HEK293 (cell line): ENCODE results near the gene VAV2.
A peak's percentile ranks its signal among the peaks of the same experiment; 100 is the strongest.

ENCODE experiments used
- CTCF ChIA-PET: fragments of 350-600 bp; formaldehyde crosslinking; extraction: SDS; loops from one replicate; lab custom pipeline; 2021; ENCODE audit warnings: antibody characterized with exemption; lab: Yijun Ruan, JAX
- POLR2A ChIA-PET: fragments of 300-600 bp; formaldehyde crosslinking; extraction: SDS; loops from one replicate; lab custom pipeline; 2020; ENCODE audit warnings: antibody characterized with exemption, inconsistent platforms; lab: Yijun Ruan, JAX
- H3K27ac ChIP-seq: fragments of 200-500 bp; sonication (Bioruptor generic); 2 replicates; pipeline ENCODE4 v1.5.1; 2014; ENCODE audit warnings: low read depth, low read length, control low read depth, inconsistent platforms; ENCODE audit errors: extremely low read depth
- H3K36me3 ChIP-seq, 2 experiments: fragments of 200-500 bp in 1 of 2; sonication (Bioruptor generic) in 1 of 2; 1 replicate in 1 of 2; 2 replicates in 1 of 2; pipeline ENCODE4 v1.5.1; 2014 to 2017; ENCODE audit warnings: inconsistent platforms in 2 of 2, low read length in 2 of 2; ENCODE audit not compliant: control insufficient read depth in 2 of 2, insufficient read depth in 1 of 2
- H3K4me1 ChIP-seq: fragments of 200-500 bp; sonication (Bioruptor generic); 2 replicates; pipeline ENCODE4 v1.5.1; 2014; ENCODE audit warnings: mild to moderate bottlenecking, low read length, inconsistent platforms; ENCODE audit not compliant: control insufficient read depth, insufficient read depth
- H3K4me3 ChIP-seq: 2 replicates; pipeline ENCODE4 v1.5.1; 2011; ENCODE audit warnings: low read depth, mild to moderate bottlenecking, control low read depth, low read length, moderate library complexity
- H3K9me3 ChIP-seq: fragments of 200-500 bp; sonication (Bioruptor generic); 2 replicates; pipeline ENCODE4 v1.5.1; 2014; ENCODE audit warnings: low read depth, low read length, inconsistent platforms; ENCODE audit not compliant: control insufficient read depth, insufficient read depth
- BCL11B ChIP-seq: fragments of 450-650 bp; formaldehyde crosslinking; IDR thresholded peaks from 2 replicates; pipeline ENCODE4 v1.5.1; 2016; ENCODE audit warnings: low read depth, missing biosample characterization, missing genetic modification characterization
- KLF7 ChIP-seq: fragments of 450-650 bp; formaldehyde crosslinking; IDR thresholded peaks from 2 replicates; pipeline ENCODE4 v1.5.1; 2016; ENCODE audit warnings: missing biosample characterization, missing genetic modification characterization, borderline replicate concordance
- TCF7L2 ChIP-seq: IDR thresholded peaks from 2 replicates; pipeline ENCODE4 v1.6.1; 2011; ENCODE audit warnings: low read depth, mild to moderate bottlenecking, inconsistent platforms, low read length, moderate library complexity, borderline replicate concordance
- ZFHX2 ChIP-seq: fragments of 450-650 bp; formaldehyde crosslinking; conservative IDR thresholded peaks from 2 replicates; pipeline ENCODE4 v1.5.1; 2016; ENCODE audit warnings: missing biosample characterization, missing genetic modification characterization
- ZNF174 ChIP-seq: fragments of 450-650 bp; formaldehyde crosslinking; IDR thresholded peaks from 2 replicates; pipeline ENCODE4 v1.5.0; 2017; ENCODE audit warnings: missing biosample characterization, mild to moderate bottlenecking, missing genetic modification characterization
- ZNF48 ChIP-seq: fragments of 450-650 bp; formaldehyde crosslinking; IDR thresholded peaks from 2 replicates; pipeline ENCODE4 v1.5.1; 2016; ENCODE audit warnings: missing biosample characterization, missing genetic modification characterization
- ZNF544 ChIP-seq: fragments of 450-650 bp; formaldehyde crosslinking; IDR thresholded peaks from 2 replicates; pipeline ENCODE4 v1.5.0; 2017; ENCODE audit warnings: missing biosample characterization, missing genetic modification characterization
- ZNF558 ChIP-seq: fragments of 450-650 bp; formaldehyde crosslinking; IDR thresholded peaks from 2 replicates; pipeline ENCODE4 v1.5.1; 2016; ENCODE audit warnings: missing biosample characterization, missing genetic modification characterization
- ZNF677 ChIP-seq: fragments of 450-650 bp; IDR thresholded peaks from 2 replicates; pipeline ENCODE4 v1.5.0; 2018; ENCODE audit warnings: missing biosample characterization, mild to moderate bottlenecking, missing genetic modification characterization, moderate library complexity
- ZNF747 ChIP-seq: fragments of 450-650 bp; formaldehyde crosslinking; IDR thresholded peaks from 2 replicates; pipeline ENCODE4 v1.5.1; 2016; ENCODE audit warnings: missing biosample characterization, missing genetic modification characterization
- ZNF792 ChIP-seq: fragments of 450-650 bp; formaldehyde crosslinking; IDR thresholded peaks from 2 replicates; pipeline ENCODE4 v1.5.1; 2016; ENCODE audit warnings: missing biosample characterization, missing genetic modification characterization
- ZSCAN30 ChIP-seq: fragments of 450-650 bp; IDR thresholded peaks from 2 replicates; pipeline ENCODE4 v1.5.1; 2018; ENCODE audit warnings: missing biosample characterization, mild to moderate bottlenecking, missing genetic modification characterization, moderate library complexity
- TF ChIP-seq, protein P1 (sequence below): fragments of 450-650 bp; formaldehyde crosslinking; IDR thresholded peaks from 2 replicates; pipeline ENCODE4 v1.5.1; 2017; ENCODE audit warnings: missing biosample characterization, mild to moderate bottlenecking, missing genetic modification characterization, moderate library complexity
- TF ChIP-seq, protein P2 (sequence below): fragments of 450-650 bp; formaldehyde crosslinking; IDR thresholded peaks from 2 replicates; pipeline ENCODE4 v1.5.1; 2017; ENCODE audit warnings: missing biosample characterization, missing genetic modification characterization
- TF ChIP-seq, protein P3 (sequence below): fragments of 450-650 bp; formaldehyde crosslinking; IDR thresholded peaks from 2 replicates; pipeline ENCODE4 v1.5.1; 2016; ENCODE audit warnings: missing biosample characterization, missing genetic modification characterization, borderline replicate concordance
- TF ChIP-seq, protein P4 (sequence below): fragments of 450-650 bp; formaldehyde crosslinking; IDR thresholded peaks from 2 replicates; pipeline ENCODE4 v1.5.1; 2016; ENCODE audit warnings: missing biosample characterization, missing genetic modification characterization
- TF ChIP-seq, protein P5 (sequence below): fragments of 450-650 bp; formaldehyde crosslinking; IDR thresholded peaks from 2 replicates; pipeline ENCODE4 v1.5.1; 2016; ENCODE audit warnings: missing biosample characterization, missing genetic modification characterization
- TF ChIP-seq, protein P6 (sequence below): fragments of 450-650 bp; formaldehyde crosslinking; IDR thresholded peaks from 2 replicates; pipeline ENCODE4 v1.5.1; 2016; ENCODE audit warnings: missing biosample characterization, missing genetic modification characterization

Gene VAV2

DNA sequence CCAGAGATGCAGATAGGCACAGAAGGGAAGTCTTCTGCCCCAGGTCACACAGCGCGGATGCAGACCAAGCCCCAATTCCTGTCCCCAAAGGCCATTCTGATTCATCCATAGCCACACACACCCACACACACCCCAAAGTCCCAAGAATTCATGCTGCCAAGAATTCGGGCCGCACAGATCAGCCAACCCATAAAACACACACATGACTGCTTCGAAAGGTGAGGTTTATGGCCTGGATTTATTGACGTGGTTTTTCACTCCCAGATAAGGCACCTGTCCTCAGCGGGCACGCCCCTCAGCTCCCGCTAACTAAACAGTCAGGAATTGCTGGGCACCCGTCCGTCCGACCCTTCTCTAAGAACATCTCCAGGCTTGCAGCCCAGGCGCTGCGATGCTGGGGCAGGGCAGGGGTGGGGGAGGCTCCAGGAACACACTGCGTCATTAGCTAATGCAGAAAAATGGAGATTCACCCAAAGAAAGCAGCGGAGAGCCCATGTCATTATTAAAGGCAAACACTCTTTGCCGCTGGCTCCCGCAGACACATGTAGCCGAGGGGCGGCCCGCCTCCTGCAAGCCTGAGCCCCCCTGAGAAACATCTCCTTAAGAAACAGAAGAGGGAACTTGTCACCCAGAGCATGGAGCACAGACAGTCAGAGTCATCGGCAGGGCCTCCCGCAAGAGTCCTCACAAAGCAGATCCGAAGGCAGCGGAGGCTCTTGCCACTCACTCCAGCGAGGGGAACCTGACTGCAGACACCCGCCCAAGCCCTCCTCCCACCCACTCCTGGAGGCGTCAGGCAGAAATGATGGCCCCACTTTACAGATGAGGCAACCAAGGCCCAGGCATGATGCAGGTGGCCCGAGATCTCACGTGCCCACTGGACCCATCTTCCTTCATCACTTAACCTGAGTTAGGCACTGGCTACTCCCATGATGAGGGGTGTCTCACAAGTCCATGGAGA, 19.9 kb downstream of the VAV2 start (continued):
- TF ChIP-seq, protein P1, sequence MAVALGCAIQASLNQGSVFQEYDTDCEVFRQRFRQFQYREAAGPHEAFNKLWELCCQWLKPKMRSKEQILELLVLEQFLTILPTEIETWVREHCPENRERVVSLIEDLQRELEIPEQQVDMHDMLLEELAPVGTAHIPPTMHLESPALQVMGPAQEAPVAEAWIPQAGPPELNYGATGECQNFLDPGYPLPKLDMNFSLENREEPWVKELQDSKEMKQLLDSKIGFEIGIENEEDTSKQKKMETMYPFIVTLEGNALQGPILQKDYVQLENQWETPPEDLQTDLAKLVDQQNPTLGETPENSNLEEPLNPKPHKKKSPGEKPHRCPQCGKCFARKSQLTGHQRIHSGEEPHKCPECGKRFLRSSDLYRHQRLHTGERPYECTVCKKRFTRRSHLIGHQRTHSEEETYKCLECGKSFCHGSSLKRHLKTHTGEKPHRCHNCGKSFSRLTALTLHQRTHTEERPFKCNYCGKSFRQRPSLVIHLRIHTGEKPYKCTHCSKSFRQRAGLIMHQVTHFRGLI (tag by site-specific recombination) = no peak
- TF ChIP-seq BCL11B (tag by site-specific recombination) (no peak), ZNF174 (no peak)
- TF ChIP-seq, protein P2, sequence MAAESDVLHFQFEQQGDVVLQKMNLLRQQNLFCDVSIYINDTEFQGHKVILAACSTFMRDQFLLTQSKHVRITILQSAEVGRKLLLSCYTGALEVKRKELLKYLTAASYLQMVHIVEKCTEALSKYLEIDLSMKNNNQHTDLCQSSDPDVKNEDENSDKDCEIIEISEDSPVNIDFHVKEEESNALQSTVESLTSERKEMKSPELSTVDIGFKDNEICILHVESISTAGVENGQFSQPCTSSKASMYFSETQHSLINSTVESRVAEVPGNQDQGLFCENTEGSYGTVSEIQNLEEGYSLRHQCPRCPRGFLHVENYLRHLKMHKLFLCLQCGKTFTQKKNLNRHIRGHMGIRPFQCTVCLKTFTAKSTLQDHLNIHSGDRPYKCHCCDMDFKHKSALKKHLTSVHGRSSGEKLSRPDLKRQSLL (tag by site-specific recombination) = no peak
- TF ChIP-seq, protein P3, sequence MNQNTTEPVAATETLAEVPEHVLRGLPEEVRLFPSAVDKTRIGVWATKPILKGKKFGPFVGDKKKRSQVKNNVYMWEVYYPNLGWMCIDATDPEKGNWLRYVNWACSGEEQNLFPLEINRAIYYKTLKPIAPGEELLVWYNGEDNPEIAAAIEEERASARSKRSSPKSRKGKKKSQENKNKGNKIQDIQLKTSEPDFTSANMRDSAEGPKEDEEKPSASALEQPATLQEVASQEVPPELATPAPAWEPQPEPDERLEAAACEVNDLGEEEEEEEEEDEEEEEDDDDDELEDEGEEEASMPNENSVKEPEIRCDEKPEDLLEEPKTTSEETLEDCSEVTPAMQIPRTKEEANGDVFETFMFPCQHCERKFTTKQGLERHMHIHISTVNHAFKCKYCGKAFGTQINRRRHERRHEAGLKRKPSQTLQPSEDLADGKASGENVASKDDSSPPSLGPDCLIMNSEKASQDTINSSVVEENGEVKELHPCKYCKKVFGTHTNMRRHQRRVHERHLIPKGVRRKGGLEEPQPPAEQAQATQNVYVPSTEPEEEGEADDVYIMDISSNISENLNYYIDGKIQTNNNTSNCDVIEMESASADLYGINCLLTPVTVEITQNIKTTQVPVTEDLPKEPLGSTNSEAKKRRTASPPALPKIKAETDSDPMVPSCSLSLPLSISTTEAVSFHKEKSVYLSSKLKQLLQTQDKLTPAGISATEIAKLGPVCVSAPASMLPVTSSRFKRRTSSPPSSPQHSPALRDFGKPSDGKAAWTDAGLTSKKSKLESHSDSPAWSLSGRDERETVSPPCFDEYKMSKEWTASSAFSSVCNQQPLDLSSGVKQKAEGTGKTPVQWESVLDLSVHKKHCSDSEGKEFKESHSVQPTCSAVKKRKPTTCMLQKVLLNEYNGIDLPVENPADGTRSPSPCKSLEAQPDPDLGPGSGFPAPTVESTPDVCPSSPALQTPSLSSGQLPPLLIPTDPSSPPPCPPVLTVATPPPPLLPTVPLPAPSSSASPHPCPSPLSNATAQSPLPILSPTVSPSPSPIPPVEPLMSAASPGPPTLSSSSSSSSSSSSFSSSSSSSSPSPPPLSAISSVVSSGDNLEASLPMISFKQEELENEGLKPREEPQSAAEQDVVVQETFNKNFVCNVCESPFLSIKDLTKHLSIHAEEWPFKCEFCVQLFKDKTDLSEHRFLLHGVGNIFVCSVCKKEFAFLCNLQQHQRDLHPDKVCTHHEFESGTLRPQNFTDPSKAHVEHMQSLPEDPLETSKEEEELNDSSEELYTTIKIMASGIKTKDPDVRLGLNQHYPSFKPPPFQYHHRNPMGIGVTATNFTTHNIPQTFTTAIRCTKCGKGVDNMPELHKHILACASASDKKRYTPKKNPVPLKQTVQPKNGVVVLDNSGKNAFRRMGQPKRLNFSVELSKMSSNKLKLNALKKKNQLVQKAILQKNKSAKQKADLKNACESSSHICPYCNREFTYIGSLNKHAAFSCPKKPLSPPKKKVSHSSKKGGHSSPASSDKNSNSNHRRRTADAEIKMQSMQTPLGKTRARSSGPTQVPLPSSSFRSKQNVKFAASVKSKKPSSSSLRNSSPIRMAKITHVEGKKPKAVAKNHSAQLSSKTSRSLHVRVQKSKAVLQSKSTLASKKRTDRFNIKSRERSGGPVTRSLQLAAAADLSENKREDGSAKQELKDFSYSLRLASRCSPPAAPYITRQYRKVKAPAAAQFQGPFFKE = no peak

DNA sequence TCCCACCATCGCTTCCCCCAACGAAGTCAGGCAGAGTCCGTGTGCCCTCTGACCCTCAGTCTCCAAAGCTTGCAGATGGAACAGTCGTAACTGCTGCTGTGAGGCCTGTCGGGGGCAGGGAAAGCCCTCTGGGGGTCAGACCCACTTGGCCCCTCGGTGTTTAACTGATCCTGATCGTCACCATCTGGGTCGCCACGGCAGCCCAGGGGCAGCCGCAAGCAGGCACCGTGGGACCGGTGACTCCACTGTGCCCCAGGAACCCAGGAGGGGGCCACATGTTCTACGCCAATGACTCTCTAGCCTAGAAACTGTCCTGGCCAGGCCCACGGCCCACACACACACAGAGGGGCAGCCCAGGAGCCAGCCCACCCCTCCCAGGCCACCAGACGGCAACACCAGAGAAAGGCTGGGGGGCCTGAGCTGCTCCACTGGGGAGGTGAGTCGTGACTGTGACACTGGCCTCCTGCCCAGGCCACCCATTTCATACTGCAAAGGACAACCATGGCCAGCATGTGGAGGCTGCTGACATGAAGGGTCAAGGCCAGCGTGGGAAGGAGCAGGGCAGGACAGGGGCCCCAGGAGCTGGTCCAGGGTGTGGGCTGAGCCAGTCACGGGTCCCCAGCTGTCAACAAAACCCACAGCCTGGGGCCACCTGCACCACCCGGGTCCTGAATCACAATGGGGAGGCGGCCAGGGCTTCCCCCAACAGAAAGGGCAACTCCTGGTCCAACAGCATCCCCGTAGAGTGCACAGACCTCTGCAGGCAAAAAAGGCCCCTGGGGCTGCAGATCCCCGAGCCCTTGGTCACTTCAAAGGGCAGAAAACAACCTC, 20.8 kb downstream of the VAV2 start:
- H3K4me1 ChIP-seq = peaks cover 5% of the 10 kb centered on the region; the same call in 1 of the 2 replicates
- H3K27ac ChIP-seq = no peak overlapping the region
- no peaks in the 10 kb centered on the region for H3K36me3 ChIP-seq
- CTCF ChIA-PET = no interaction called here
- POLR2A ChIA-PET = no interaction called here
- H3K4me3 ChIP-seq = no peak overlapping the region
- no peaks in the 10 kb centered on the region for H3K9me3 ChIP-seq
- TF ChIP-seq, protein P4, sequence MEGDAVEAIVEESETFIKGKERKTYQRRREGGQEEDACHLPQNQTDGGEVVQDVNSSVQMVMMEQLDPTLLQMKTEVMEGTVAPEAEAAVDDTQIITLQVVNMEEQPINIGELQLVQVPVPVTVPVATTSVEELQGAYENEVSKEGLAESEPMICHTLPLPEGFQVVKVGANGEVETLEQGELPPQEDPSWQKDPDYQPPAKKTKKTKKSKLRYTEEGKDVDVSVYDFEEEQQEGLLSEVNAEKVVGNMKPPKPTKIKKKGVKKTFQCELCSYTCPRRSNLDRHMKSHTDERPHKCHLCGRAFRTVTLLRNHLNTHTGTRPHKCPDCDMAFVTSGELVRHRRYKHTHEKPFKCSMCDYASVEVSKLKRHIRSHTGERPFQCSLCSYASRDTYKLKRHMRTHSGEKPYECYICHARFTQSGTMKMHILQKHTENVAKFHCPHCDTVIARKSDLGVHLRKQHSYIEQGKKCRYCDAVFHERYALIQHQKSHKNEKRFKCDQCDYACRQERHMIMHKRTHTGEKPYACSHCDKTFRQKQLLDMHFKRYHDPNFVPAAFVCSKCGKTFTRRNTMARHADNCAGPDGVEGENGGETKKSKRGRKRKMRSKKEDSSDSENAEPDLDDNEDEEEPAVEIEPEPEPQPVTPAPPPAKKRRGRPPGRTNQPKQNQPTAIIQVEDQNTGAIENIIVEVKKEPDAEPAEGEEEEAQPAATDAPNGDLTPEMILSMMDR = no peak
- no peak for TF ChIP-seq ZNF48 (tag by site-specific recombination)
- TF ChIP-seq ZNF558 (tag by site-specific recombination) = no peak
- TF ChIP-seq, protein P1 (tag by site-specific recombination) = no peak
- TF ChIP-seq ZNF677 (tag by site-specific recombination) = no peak
- TF ChIP-seq, protein P5, sequence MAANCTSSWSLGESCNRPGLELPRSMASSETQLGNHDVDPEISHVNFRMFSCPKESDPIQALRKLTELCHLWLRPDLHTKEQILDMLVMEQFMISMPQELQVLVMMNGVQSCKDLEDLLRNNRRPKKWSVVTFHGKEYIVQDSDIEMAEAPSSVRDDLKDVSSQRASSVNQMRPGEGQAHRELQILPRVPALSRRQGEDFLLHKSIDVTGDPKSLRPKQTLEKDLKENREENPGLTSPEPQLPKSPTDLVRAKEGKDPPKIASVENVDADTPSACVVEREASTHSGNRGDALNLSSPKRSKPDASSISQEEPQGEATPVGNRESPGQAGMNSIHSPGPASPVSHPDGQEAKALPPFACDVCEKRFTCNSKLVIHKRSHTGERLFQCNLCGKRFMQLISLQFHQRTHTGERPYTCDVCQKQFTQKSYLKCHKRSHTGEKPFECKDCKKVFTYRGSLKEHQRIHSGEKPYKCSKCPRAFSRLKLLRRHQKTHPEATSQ (tag by site-specific recombination) = no peak
- TF ChIP-seq ZNF544 (tag by site-specific recombination) = no peak
- TF ChIP-seq ZSCAN30 (tag by site-specific recombination) = no peak
- TF ChIP-seq, protein P6, sequence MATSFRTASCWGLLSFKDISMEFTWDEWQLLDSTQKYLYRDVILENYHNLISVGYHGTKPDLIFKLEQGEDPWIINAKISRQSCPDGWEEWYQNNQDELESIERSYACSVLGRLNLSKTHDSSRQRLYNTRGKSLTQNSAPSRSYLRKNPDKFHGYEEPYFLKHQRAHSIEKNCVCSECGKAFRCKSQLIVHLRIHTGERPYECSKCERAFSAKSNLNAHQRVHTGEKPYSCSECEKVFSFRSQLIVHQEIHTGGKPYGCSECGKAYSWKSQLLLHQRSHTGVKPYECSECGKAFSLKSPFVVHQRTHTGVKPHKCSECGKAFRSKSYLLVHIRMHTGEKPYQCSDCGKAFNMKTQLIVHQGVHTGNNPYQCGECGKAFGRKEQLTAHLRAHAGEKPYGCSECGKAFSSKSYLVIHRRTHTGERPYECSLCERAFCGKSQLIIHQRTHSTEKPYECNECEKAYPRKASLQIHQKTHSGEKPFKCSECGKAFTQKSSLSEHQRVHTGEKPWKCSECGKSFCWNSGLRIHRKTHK (tag by site-specific recombination) = no peak
- TF ChIP-seq KLF7 = no peak
- TF ChIP-seq ZNF792 (tag by site-specific recombination) = no peak
- TF ChIP-seq ZFHX2 (tag by site-specific recombination) = peak; percentile 37; the same call in 1 of the 2 replicates
- no peak for TF ChIP-seq ZNF747
- TF ChIP-seq TCF7L2 = no peak
